Pons (tissue), 1 donor: ENCODE data around the gene IKZF1.

Experiments
- DNase-seq: peaks from one replicate; pipeline ENCODE4 v3.0.0-alpha.2; 2016; ENCODE audit warnings: low spot score

The IKZF1 gene

DNA sequence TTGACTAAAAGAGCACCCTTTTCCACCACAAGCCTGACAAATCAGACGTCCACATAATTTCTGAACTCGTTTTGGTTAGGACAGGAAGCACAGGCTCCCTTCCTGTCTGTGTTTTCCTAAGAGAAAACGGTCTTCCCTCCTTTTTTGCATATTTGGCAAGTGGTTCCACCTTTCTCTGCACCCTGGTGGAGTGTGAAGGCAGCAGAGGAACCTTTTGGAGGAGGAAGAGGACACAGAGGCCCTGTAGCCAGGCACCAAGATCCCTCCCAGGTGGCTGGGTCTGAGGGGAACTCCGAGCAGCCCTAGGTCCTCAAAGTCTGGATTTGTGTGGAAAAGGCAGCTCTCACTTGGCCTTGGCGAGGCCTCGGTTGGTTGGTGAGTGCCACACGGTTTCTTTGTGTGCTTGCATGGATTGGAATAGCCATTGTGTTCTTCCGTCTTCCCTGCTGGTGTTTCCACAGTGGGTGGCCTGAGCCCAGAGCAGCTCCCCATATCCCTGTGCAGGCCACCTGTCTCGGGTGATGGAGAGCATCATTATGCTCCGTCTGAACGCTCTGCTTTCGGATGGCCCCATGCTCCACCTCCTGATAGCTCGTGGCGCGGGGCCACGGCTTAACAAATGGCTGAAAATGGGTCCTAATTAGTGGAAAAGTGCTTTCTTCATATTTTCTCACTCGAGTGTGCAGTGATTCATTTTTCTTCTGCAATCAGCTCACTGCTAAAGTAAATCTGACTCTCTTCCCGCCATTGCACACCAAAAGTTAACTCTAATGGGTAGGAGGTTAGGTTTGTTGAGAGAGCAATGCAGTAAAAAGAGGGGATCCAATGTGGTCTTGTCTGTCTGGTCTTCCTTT is 4.2 kb downstream of the IKZF1 start:
- DNase-seq, result no peak

DNA sequence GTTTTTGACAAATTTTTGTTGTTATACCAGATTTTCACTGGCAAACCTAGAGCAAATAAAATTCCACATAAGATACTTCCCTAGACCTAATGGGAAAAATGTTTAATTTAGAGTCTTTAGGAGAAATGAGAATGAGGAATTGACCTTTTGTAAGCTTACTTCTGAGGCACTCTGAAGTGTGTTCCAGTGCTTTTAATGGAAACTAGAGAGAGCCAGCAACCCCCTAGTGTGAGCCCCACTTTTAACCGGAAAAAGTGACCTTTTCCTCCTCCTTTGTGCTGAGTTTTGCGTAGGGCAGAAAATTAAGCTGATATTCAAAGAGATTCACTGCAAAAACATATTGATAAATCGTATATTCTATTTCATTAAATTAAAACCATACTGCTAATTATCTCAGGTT is 5.2 kb downstream of the IKZF1 start:
- DNase-seq, result no peak

DNA sequence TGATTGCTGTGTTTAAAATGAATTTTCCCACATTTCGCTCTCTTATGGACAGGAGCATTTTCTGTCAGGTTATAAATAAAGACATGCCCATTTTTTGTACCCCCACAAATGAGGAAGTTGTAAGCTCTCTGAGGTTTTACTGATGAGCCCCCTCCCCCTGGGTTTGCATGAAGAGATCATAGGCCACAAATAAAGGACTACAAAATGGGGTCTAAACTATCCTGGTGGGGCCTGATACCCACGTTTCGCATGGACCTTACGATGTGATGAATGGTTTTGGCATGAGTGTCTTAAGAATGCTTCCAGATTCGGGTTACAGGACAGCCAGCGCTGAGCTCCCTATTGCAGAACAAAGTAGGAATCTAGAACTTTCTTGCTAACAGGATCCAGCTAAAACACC is 5.8 kb downstream of the IKZF1 start:
- no peak for DNase-seq

DNA sequence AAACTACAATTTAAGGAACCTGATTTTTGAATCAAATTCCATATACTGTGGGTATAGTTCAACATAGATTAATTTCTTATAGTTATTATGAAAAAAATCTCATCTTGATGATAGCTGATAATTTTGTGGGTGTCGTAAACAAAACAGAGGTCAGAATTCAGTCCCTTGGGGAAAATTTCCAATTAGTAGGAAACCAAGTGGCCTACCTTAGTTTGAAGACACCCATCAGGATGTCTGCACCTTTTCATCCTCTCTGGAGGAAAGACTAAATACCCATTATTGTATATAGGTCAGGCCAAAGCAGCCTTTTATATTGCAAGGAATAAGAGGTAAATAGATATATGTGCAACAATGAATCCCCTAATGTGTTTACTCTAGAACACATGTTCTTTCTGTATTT is 6.4 kb downstream of the IKZF1 start:
- no peak for DNase-seq

DNA sequence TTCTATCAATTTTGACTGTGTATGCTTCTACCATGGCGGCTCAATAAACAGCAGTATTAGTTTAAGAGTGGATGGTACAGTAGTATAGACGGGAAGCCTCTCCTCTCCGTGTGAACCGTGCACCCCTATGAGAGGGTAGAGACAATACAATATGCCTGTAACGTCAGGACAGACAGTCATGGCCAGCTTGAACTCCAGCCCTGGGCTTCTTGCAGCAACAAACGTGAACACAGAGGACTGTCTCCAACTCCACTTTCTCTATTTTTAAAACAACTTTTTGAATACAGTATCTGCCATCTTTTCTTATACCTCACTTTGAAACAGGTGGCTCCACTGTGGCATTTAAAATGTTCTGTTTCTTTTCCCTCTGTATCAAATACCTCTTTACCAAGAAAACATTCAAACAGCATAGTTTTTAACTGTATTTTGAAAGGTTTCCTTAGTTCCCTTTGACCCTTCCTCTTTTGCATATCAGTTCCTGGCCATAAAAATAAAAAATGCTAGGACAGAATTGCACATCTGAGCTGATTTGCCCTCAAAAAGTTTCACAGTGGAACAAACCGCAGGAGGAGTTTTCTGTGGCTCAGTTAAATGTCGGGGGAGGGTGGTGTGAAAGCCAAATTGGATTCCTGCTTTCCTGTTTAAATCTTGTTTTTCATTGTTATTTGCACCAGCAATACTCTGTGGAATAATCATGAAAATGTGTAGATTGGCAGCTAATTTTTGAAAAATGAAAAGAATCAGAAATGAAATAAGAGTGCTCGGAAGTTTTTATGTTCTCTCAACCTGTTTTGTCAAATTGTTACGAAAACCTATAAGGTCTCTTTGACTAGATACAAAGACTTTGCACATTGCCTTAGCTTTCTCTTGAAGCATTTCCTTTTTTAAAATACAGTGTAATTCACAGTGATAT is 8.0 kb downstream of the IKZF1 start:
- no peak for DNase-seq

DNA sequence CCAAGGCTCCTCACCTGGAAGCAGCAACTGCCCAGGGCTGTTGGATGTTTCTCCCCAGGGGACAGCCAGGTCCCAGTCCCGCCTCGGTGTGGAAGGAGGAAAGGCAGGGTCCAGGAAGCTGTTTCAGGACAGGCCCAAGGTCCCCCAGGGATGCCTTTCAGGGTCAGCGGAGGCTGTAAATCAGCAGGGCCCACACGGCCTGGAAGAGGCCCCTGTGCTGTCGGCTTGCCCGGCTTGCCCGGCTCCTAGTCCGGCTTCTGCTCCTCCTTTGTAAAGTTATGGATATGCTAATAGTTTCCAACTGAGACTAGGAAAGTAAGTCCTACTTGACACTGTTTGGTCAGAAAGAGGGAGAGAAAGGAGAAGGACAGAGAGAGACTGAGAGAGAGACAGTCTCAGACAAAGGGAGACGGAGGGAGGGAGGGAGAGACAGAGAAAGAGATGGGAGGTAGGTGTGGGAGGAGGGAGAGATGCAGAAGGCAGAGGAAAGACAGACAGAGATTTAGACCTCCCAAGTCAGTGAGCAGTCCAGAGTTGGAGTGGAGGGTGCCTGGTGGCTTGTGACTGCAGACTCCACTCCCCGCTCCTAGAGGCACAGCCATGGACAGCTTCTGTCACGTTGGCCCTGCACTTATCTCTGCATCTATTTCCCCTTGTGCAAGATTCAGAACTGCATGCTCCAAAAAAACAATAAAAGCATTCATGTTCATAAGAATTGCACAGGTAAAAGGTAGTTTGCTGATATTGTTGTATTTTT is 10.5 kb downstream of the IKZF1 start:
- DNase-seq, result no peak

DNA sequence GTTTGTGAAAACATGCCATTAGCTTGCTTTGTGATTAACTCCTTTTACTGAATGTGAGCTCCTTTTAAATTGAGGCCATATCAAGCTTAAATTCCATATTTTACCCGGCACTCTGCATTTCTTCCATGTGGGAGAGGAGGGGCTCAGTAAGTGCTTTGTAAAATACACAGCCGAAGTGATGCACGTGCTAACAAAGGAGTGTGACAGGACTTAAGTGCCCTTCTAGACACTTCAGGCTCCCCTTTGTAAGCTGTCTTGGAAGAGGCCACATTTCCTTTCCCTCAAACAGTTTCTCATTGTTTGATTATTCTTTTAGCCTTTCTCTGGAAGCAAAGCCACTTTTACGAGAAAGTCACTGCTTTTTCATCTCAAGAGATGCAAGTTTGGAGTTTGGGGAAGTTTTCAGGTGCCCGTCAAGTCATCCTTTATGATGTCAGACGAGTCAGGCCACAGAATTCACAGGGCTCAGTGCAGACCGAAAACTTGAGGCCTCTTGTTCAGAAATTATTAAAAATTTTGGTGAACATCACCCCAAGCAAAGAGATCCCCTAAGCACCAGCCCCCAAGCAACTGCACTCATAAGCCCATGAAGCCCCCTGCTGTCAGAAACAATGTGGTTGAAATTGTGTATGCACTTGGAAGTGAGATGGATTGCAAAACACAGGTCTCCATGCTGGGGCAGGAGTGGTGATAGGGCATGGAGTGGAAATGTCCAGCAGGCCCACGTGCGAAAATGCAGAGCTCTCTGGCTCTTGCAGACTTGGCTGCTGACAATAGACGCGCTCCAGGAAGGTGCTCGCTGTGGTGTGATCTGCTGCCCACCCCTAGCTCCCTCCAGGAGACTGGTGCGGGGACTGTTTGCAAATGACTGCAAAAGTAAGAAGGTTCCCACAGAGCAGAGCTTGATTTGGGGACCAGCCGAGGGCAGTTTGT is 11.5 kb downstream of the IKZF1 start:
- no peak for DNase-seq

DNA sequence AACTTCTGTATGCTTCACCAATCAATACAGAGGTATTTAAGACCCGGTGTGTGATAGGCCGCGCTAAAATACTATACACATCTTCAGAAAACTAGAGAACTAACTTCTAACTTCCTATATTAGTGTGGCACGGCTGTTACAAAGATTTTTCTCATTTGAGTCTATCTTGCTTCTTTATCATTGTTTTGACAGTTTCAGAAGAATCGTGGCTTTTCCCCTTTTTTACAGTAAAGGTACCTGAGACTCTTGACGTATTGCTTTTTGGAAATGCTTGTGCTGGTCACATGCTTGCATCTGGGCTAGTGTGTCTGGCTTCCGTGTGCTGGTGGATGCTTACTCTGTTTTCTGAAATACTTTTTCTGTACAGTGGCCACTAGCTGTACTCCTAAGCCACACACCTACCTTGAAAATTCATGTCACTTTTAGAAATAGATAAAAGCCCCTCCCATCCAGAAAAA is 12.7 kb downstream of the IKZF1 start:
- DNase-seq, result no peak

DNA sequence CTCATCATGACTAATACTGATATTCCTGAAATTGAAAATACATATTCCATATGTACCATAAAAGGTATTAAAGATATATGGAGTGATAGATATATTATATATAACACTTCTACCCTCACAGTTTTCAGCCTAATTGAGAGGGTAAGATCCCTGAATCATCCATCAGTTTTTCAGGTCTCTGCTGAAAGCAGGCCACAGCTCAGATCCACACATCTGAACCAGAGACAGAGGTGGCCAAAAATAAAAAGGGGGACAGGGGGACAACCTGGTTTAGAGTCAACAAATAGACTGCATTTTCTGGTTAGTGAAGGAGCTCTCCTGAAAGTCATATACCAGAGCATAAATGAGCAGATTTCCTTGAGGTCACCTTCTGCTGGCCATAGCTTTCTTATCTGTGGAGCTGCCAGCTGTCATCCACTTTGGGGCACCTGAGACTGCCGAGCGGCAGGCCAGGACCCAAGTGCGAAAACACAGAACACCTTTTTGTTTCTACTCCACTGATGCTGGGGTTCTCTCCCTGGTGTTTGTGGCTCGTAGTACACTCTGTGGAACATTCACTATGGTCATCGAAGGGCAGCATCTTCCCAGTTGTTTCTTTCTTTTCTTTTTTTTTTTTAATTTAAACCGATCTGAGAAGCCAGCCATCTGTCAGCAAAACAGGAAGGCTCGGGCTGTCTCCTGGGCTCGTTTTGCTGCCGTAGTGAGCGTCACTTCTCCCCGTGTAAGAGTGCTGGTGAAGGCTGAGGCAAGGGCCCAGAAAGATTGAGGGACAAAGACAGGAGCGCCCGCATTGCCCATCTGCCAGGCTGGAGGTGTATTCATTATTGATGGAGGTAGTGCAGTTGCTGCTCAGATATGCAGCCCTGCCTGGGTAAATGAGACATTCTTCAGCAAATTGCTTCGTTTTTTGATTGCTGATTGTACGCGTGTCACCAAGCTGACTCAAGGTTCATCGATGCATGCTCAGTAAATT is 13.5 kb downstream of the IKZF1 start:
- DNase-seq, result no peak

DNA sequence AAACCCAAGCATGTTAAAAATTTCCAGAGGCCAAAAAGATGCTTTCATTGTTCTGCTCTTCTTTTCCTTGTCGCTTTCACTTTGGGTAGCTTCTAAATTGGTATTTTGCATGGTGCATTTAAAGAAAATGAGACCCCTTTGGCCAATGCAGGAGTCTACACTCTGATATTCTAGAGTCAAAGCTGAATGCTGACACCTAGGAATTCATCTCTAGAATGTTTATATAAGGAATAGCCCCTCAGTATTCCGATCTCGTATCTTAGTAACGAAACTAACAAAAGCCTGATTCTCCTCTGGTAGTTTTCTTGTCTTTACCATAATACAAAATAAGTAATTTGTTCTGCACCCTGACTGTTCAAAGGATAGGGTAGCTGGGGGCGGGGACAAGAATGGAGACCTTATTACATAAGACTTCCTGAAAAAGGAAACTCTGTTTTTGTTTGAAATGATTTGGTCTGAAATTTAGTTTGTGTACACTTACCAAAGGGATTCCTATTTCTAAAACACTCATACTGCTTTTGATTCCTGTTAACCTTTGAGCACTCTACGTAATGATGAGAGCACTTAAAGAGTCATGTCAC is 17.1 kb downstream of the IKZF1 start:
- DNase-seq, result no peak

DNA sequence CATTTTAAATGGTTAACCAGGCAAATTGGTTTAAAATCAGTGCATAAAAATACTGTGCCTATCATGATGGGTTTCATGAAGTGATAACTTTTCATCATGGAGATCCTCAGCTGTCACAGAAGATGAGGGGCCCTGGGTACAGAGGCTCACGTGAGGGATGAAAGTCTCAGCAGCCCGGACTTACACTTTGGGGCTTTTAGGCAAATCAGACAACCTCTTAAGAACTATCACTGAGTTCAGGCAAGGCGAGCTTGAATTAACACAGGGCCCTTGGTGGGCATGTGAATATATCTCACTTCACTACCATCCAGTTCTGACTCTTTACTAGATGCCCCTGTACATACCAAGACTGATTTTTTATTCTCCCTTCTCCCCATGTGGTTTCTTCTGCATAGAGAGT is 19.6 kb downstream of the IKZF1 start:
- no peak for DNase-seq

DNA sequence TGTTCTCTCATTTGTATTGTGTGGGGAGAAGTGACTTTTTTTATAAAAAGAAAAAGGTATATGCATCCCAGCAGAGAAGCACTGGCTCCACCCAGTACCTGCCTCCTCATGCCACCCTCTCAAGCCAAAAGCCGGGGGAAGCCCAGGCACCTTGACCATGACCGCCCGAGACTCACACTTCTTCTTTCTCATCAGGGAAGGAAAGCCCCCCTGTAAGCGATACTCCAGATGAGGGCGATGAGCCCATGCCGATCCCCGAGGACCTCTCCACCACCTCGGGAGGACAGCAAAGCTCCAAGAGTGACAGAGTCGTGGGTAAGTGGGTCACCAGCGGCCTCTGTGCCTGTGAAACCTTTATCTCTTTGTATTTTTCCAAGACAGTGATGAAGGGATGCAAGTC is 22.9 kb downstream of the IKZF1 start:
- DNase-seq, result no peak

DNA sequence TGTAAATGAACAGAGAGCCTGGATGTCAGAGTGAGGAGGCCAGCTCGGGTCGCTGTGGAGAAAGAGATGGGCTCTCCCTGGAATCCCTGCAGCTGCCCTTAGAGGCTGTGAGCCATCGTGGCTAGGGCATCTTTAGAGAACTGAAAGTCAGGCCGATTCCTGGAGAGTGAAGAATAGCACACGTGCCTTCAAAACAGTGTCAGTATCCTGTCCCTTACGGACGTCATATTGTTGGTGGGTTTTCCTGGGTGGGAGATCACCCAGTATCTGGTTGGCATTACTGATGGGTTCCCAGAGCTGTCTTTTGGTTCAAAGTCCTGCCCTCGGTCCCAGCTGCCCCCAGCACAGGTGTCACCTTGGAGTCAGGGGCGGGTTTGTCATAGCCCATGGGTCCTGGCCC is 25.3 kb downstream of the IKZF1 start:
- DNase-seq, result no peak

DNA sequence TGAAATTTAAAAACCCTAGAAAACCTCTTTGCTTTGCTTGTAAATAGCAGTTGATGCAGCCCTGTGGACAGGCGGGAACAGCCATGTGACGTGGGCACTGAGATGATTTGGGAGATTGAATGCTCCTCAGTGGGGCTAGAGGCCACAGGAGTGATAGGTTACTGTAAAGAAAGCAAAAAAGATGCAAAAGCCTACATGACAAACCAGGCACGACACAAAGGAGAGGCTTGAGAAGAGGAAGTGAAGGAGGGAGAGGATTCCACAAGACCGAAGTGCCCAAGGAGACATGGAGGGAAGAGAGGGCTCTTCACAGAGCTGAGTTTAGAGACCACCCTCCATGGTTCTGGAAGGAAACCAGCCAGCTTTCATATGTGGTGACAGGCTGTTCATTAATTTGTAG is 25.7 kb downstream of the IKZF1 start:
- DNase-seq, result no peak

DNA sequence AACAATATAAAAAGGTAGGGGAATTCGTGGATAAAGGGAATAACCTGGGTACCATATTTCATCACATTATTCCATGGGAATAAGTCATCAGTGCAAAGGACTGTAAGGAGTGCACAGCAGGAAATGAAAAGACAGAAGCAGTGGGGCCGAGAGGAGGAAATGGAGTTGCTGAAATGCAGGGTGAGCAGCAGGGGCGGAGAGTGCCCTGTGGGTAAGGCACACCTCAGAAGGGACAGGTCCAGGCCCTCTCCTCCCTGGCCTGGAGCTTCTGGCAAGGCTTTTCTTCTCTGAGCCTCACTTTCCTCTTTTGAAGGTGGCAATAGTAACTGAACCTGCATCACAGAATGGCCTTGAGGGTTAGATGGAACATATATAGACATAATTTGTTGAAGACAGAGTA is 26.2 kb downstream of the IKZF1 start:
- DNase-seq, result no peak

DNA sequence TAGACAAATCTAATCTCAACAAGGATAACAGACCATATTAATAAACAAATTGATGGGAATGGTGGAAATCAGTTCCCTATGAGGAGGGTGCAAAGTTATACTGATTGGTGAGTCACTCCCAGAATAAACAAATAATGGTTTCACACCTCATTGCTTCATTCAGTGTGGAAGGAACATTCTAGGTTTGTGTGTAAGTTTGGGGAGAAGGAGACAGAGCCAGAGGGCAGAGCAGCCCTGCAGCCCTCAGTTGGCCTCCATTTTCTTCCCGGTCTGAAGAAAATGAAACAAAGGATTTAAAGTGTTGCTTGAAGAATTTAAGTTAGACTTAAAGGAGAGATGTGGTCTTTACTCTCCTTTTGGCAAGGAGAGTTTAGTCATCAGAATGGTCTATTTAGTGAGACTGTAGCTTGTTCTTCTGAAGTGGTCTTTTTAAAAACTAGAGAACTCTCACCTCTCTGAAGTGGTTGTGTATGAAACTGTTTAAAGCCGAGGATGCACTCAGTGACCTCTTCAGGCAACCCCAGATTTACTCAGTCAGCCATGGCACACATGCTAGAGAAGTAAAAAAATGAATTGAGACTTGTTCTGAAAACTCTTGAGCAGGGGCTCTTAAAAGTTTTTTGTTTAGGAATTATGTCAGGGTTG is 27.2 kb downstream of the IKZF1 start:
- DNase-seq, result no peak

DNA sequence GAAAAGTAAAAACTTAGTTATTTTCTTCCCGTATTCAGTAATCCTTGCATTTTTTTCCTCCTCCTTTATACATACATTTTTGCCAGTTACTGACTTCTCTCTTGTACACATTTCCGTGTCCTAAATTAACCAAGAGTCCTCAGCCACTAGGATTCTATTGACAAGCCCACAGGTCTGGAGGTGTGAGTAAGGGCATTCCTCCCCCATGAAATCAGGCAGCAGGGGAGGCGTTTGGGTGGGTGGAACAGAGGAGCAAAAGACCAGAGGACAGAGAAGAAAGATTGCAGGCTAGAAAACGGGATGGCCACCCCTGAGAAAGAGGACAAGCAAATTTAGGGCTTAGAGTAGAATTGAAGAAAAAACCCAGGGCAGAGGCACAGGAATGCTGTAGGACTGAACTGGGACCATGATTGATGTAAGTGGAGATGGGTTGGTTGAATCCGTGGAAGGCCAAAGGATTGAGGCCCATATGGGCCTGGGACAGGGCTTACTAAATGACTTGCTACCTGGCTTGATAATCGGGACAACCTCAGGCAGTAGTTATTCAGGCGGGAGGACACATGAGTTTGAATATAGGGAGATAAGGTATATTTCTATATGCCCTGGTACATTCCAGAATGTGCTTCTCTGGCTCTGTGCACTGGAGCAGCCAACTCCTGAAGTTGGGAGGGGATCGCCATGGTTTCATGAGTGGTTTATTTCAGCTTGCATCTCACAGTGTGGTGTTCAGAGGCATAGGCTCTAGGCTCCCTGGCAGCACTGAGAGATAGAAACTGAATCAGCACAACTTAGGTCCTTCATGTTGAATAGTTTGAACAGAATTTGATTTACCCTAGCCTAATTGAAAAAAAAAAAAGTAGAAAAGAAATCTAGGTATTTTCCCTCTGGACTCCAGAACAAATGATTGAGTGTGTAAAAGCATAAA is 28.0 kb downstream of the IKZF1 start:
- DNase-seq, result no peak

DNA sequence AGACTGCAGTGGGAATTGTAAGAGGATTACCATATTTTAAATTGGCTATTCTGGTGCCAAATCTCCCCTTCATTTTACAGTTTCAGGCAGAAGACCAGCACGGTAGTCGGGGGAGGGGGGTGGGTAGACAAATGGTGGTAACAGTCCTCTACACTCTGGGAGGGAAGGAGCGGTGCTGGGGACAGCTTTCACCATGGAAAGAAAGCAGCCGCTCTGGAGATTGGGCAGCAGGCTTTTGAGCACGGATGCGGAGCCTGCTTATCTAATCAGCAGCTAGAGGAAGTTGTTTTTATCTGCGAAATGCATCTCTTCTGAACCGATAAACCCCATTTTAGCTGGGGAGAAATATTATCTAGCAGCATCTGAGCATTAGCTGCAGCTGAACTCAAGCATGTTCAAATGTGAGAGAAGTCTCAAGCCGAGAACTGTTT is 28.7 kb downstream of the IKZF1 start:
- DNase-seq, result no peak
